Colonic mucosa (tissue), 4 donors: ENCODE data around the gene CAV1. TPM values are rescaled to one million over a fixed set of nuclear protein-coding genes. Genes with fewer than 3 reads are reported as not detected.

Experiments
- DNase-seq: peaks from one replicate; pipeline ENCODE4 v3.0.0-alpha.2; 2020
- H3K27ac ChIP-seq: fragments of 200-600 bp; one replicate; pipeline ENCODE4 v1.8.0; 2021
- H3K27me3 ChIP-seq: fragments of 200-600 bp; one replicate; pipeline ENCODE4 v1.8.0; 2021
- H3K36me3 ChIP-seq: fragments of 200-600 bp; one replicate; pipeline ENCODE4 v1.8.0; 2021
- H3K4me1 ChIP-seq: fragments of 200-600 bp; one replicate; pipeline ENCODE4 v1.8.0; 2021; ENCODE audit warnings: mild to moderate bottlenecking
- H3K4me3 ChIP-seq: fragments of 200-600 bp; one replicate; pipeline ENCODE4 v1.8.0; 2021
- H3K9ac ChIP-seq, 2 donors: one replicate each; pipeline ENCODE4 v1.7.0; 2013; ENCODE audit warnings: control low read depth in 2 of 2, low read depth in 2 of 2, low read length in 2 of 2
- H3K9me3 ChIP-seq: fragments of 200-600 bp; one replicate; pipeline ENCODE4 v1.8.0; 2021
- intact Hi-C: fragments of 100-400 bp; cut with DNase I; formaldehyde crosslinking; loops from one replicate; pipeline ENCODE4 v1.14.1; 2022
- total RNA-seq, 2 donors: library from RNA; stranded (reverse); fragmentation: NEBNext Ultra II Directional in 1 of 2; extraction: Animal tissue kit (Norgen Biotek cat#: 25700) in 1 of 2; gene quantifications; one replicate each; pipeline ENCODE4 v1.2.1, GENCODE V29; 2021
- TF ChIP-seq, protein P1 (sequence below): fragments of 200-600 bp; IDR thresholded peaks from one replicate; pipeline ENCODE4 v1.8.0; 2022; ENCODE audit warnings: antibody characterized with exemption, mild to moderate bottlenecking
- donor health status: healthy.
- donor health status: DM: no; HTN: no; CAD: no.
- donor health status: DM: no; HTN: no; CAD: no.

Gene CAV1
- total RNA-seq, 2 donors from 2014 or later, result 16.1 to 87.0 TPM

DNA sequence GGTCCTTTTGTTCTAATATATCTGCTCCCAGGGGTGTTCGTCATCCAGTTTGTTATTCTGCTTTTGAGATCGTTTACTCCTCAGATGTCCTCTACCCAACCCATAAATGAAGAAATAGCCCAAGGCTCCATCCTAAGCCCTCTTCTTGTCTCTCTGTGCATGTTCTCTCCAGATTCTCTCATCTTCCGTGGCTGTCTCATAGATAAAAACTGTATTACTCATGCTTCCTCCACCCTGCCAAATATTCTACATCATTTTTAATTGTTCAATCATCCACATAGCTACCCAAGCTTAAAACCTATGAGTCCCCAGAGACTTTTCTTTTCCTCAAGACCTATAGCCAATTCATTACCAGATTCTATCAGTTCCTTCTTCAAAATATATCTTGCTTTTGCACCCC lies 44.9 kb downstream of the CAV1 start:
- Histone ChIP-seq H3K27ac (no peak overlapping the region), H3K9me3 (no peaks in the 10 kb centered on the region), H3K4me1 (no peaks in the 10 kb centered on the region), H3K27me3 (no peaks in the 10 kb centered on the region), H3K4me3 (no peak overlapping the region), H3K36me3 (no peaks in the 10 kb centered on the region), H3K9ac (no peak overlapping the region)
- no peak for DNase-seq
- intact Hi-C loops, result no loop called here
- TF ChIP-seq, protein P1, sequence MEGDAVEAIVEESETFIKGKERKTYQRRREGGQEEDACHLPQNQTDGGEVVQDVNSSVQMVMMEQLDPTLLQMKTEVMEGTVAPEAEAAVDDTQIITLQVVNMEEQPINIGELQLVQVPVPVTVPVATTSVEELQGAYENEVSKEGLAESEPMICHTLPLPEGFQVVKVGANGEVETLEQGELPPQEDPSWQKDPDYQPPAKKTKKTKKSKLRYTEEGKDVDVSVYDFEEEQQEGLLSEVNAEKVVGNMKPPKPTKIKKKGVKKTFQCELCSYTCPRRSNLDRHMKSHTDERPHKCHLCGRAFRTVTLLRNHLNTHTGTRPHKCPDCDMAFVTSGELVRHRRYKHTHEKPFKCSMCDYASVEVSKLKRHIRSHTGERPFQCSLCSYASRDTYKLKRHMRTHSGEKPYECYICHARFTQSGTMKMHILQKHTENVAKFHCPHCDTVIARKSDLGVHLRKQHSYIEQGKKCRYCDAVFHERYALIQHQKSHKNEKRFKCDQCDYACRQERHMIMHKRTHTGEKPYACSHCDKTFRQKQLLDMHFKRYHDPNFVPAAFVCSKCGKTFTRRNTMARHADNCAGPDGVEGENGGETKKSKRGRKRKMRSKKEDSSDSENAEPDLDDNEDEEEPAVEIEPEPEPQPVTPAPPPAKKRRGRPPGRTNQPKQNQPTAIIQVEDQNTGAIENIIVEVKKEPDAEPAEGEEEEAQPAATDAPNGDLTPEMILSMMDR, result no peak

DNA sequence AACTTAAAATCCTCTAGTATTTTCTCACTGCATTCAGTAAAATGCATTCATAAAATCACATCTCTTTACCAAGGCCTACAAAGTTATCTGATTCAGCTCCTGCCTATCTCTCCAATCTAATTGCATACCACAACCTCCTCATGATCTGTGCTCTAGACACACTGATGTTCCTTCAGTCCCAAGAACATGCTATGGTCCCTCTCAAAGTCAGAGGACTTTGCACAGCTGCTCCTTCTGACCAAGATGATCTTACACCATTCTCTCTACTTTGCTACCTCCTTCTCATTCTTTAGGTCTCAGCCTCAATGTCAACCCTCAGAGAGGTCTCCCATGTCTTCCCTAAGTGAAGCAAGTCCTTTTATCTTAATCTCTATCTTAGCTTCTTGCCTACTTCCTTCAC lies 45.5 kb downstream of the CAV1 start:
- Histone ChIP-seq H3K36me3 (no peaks in the 10 kb centered on the region), H3K27ac (no peak overlapping the region), H3K4me3 (no peak overlapping the region), H3K27me3 (no peaks in the 10 kb centered on the region), H3K9ac (no peak overlapping the region), H3K9me3 (no peaks in the 10 kb centered on the region), H3K4me1 (no peaks in the 10 kb centered on the region)
- no peak for DNase-seq
- TF ChIP-seq, protein P1, result no peak
- intact Hi-C loops, result no loop called here

DNA sequence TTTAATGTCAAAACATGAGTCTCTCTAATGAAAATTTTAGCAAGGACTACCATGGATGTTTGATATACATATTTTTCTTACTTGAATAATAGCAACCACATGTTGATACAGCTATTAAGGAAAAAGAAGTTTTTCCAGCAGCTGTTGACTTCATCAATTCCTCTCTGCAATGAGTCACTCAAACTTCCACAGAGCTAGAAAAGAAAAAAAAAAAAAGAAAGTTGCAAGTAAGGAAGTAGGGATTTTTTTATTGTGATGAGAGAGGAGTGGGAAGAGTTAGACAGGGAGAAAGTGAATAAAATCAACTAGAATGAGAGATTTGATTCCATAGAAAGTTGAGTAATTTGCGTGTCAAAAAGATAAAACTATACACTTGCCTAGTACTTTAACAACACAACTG lies 46.2 kb downstream of the CAV1 start:
- no peak for DNase-seq
- Histone ChIP-seq H3K36me3 (no peaks in the 10 kb centered on the region), H3K9ac (no peak overlapping the region), H3K27ac (no peak overlapping the region), H3K27me3 (no peaks in the 10 kb centered on the region), H3K4me3 (no peak overlapping the region), H3K4me1 (no peaks in the 10 kb centered on the region), H3K9me3 (no peaks in the 10 kb centered on the region)
- intact Hi-C loops, result no loop called here
- TF ChIP-seq, protein P1, result no peak

DNA sequence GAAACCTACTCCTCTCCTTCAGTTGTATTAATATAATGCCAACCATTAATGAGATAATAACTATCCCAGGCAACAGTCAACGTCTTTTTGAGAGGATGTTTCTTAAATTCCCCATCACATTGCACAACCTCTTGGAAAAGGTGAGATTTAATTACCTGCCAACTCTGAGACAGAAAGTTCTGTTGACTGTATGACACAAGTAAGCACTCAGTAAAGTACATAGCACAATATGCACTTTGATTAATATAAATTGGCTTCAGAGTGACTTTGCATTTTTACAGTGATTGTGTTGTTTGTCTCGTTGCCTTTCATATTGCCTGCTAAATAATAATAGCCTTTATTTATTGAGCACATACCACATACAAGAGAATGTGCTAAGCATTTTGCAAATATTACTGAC lies 46.7 kb downstream of the CAV1 start:
- Histone ChIP-seq H3K4me1 (no peaks in the 10 kb centered on the region), H3K9ac (no peak overlapping the region), H3K9me3 (no peaks in the 10 kb centered on the region), H3K4me3 (no peak overlapping the region), H3K36me3 (no peaks in the 10 kb centered on the region), H3K27ac (no peak overlapping the region), H3K27me3 (no peaks in the 10 kb centered on the region)
- intact Hi-C loops, result no loop called here
- TF ChIP-seq, protein P1, result no peak
- no peak for DNase-seq

DNA sequence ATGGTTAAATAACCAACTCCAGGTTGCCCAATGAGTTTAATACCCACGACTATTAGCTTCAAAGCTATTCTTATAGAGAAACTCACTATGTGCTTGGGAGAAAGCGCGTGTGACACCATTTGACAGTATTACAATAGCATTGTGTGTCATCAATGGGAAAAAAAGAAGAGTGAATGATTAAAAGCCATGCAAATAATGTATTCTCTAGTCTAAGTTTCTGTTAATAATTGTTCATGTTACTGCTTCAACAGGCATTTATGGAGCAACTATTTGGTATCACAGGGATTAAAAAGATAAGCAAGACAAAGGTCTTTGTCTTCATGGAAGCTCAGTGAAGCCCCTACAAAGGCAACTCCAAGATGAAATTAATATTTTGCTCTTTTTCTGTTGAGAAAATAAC lies 47.2 kb downstream of the CAV1 start:
- no peak for DNase-seq
- TF ChIP-seq, protein P1, result no peak
- Histone ChIP-seq H3K9me3 (no peaks in the 10 kb centered on the region), H3K27me3 (no peaks in the 10 kb centered on the region), H3K36me3 (no peaks in the 10 kb centered on the region), H3K4me1 (no peaks in the 10 kb centered on the region), H3K4me3 (no peak overlapping the region), H3K9ac (no peak overlapping the region), H3K27ac (no peak overlapping the region)
- intact Hi-C loops, result no loop called here

DNA sequence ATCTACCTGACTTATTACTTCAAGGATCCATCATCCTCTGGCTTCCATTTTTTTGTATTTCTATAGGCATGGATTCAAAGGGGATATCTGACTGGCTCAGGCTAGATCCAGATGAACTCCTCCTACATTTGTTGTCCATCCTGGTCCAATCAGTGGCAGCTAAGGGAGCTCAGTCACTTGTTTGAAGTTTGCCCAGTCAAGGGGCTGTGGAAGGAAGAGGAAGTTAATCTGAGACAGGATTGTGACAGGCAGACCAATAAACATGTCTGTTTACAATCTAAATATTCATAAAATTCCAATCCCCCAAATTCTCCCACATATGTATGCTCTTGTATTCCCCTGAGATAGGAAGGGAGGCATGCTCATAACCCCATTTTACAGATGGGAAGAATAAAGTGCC lies 48.7 kb downstream of the CAV1 start:
- Histone ChIP-seq H3K36me3 (no peaks in the 10 kb centered on the region), H3K27me3 (no peaks in the 10 kb centered on the region), H3K27ac (no peak overlapping the region), H3K4me1 (no peaks in the 10 kb centered on the region), H3K4me3 (no peak overlapping the region), H3K9ac (no peak overlapping the region), H3K9me3 (no peaks in the 10 kb centered on the region)
- TF ChIP-seq, protein P1, result no peak
- intact Hi-C loops, result no loop called here
- DNase-seq, result no peak
